HG03196 (cell line): Measurements from ENCODE around the gene TMEM125.

Experiments used
- ATAC-seq: cut with Tn5 transposase; IDR thresholded peaks from one replicate; pipeline ENCODE4 v1.9.1; 2021; ENCODE audit not compliant: unreplicated experiment

TMEM125 gene

GRCh38 chr1:43273708-43274107 is 3.9 kb downstream of the TMEM125 start:
- no peak for ATAC-seq

GRCh38 chr1:43274125-43274803 is 4.5 kb downstream of the TMEM125 start:
- no peak for ATAC-seq

- ATAC-seq = no peak
These were observed 5.0 kb downstream of the TMEM125 start for GRCh38 chr1:43274804-43275180.

GRCh38 chr1:43275826-43276620 is 6.2 kb downstream of the TMEM125 start:
- ATAC-seq = no peak

- ATAC-seq = no peak
These were observed 6.9 kb downstream of the TMEM125 start for GRCh38 chr1:43276673-43277072.

GRCh38 chr1:43277116-43277876 is 7.5 kb downstream of the TMEM125 start:
- ATAC-seq = no peak

- ATAC-seq = no peak
These were observed 9.4 kb downstream of the TMEM125 start for GRCh38 chr1:43279161-43279560.

GRCh38 chr1:43279666-43280065 is 9.9 kb downstream of the TMEM125 start:
- no peak for ATAC-seq

- ATAC-seq = no peak
These were observed 10.9 kb downstream of the TMEM125 start for GRCh38 chr1:43280692-43281091.

- ATAC-seq = no peak
These were observed 12.7 kb downstream of the TMEM125 start for GRCh38 chr1:43282220-43283195.

GRCh38 chr1:43284065-43284464 is 14.3 kb downstream of the TMEM125 start:
- no peak for ATAC-seq

- ATAC-seq = no peak
These were observed 14.8 kb downstream of the TMEM125 start for GRCh38 chr1:43284546-43285110.

GRCh38 chr1:43285269-43285990 is 15.6 kb downstream of the TMEM125 start, which contains the start of gene C1orf210:
Gene C1orf210 (minus strand): TSS chr1:43285581. CDS start chr1:43283270, 2,311 bp downstream.
- ATAC-seq = no peak

- no peak for ATAC-seq
These were observed 16.3 kb downstream of the TMEM125 start for GRCh38 chr1:43286115-43286514.

- no peak for ATAC-seq
These were observed 16.8 kb downstream of the TMEM125 start for GRCh38 chr1:43286533-43286932.

- no peak for ATAC-seq
These were observed 18.4 kb downstream of the TMEM125 start for GRCh38 chr1:43288058-43288784.

- ATAC-seq = no peak
These were observed 19.3 kb downstream of the TMEM125 start for GRCh38 chr1:43288785-43289706.

- no peak for ATAC-seq
These were observed 22.4 kb downstream of the TMEM125 start for GRCh38 chr1:43292216-43292615.
